Measurements from ENCODE around the gene NOL9. TPM values are rescaled to one million over a fixed set of nuclear protein-coding genes. Genes with fewer than 3 reads are reported as not detected.

Gene NOL9
- total RNA-seq, 2 experiments from 2014 or later = 39.8 to 43.6 TPM

DNA sequence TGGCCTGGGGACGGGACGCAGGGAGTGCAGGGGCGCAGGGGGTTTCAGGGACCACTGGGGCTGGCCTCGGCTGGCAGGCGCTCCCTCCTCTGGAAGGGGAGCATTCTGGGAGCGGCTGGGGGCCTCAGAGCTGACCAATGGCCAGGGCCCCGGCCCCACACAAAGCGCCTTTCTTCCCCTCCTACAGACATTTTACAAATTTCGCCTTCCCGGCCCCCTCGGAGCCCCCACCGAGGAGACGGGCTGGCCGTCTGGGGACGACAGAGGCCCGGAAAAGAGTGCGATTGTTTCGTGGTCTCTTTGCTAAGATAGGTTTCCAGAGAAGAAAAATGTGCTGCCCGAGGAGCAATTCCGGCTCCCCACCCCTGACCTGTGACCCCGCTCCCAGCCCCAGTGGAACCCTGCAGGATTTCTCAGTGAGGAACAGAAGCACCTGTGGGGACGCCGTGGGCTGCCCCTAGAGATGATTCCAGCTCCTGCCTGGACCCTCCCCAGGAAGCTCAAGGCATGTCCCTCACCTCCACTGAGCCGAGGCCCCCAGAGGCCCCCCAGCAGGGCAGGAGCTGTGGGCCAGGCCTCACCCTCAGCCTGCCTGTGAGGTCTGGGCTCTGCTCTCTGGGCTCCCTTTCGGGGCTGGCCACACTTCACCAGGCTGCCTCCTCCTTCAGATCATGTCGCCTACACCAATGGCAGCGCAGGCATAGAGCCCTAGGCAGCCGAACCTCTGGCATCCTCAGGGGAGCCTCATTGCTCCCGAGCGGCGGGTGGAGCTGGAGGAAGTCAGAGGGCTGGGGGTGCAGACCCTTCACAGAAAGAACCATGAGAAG is 47.9 kb downstream of the NOL9 start:
- CTCF ChIA-PET = interaction anchor here (1.1 to 1.2 kb wide), 2 partner anchors 83 to 140 kb away, joined by 3 read pairs; no protein-coding TSS in a partner anchor
- Mint-ChIP-seq H3K36me3 (ENCODE audit: low read depth) (no peaks in the 10 kb centered on the region), H3K4me3 (no peak overlapping the region), H3K27me3 (ENCODE audit: low read depth) (no peaks in the 10 kb centered on the region), H3K4me1 (ENCODE audit: low read depth) (peaks cover 3% of the 10 kb centered on the region), H3K9me3 (ENCODE audit: insufficient read depth) (no peaks in the 10 kb centered on the region), H3K27ac (no peak overlapping the region)
- DNase-seq (no peak), ATAC-seq (no peak)
- POLR2A ChIA-PET = interaction anchor here (1.0 kb wide), 1 partner anchor 14 kb away, joined by 3 read pairs; no protein-coding TSS in a partner anchor

DNA sequence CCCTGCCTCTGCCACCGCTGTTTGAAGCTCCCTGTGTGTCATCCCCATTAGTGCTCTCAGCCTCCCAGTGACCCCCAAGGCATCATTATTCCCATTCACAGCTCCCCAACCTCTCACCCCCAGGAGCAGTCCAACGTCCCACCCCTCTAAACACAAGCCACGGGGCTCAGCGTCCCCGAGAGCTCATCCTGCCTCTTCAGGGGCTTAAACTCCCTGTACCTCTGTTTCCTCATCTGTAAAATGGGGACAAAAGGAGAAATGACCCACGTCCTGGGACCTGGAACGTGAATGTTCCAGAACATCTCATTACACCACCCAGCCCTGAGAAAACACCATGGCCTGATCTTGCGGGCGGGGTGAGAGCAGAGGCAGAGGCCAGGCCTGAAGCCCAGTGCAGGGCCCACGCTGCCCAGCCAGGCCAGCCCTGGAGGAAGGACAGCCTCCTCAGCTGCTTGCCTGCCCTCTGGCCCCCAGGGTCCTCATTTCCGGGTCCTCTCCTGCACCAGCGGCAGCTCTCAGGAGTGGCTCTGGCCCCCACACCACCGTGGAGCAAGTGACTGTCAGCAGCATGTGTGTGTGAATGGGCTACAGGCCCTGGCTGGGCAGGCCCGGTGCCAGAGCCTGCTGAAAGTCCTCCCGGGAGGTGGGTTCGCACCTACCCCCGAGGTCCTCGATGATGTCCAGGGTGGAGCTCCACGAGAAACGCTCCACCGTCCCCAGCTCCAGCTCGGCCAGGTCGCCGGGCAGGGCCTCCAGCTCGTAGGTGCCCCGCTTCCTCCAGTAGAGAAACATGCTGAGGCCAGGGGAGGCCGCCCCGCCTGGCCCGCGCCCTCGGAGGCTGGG is 48.7 kb downstream of the NOL9 start:
- Mint-ChIP-seq H3K9me3 (ENCODE audit: insufficient read depth) (no peaks in the 10 kb centered on the region), H3K4me3 (no peak overlapping the region), H3K4me1 (ENCODE audit: low read depth) (peaks cover 3% of the 10 kb centered on the region), H3K27ac (no peak overlapping the region), H3K27me3 (ENCODE audit: low read depth) (peaks cover 2% of the 10 kb centered on the region), H3K36me3 (ENCODE audit: low read depth) (no peaks in the 10 kb centered on the region)
- POLR2A ChIA-PET = interaction anchor here (0.8 kb wide), 1 partner anchor 271 kb away, joined by 4 read pairs; no protein-coding TSS in a partner anchor
- DNase-seq (no peak), ATAC-seq (no peak)
- CTCF ChIA-PET = interaction anchor here (1.1 to 1.5 kb wide), 2 partner anchors 15 to 49 kb away, joined by 3 to 5 read pairs; partner anchors contain the start of gene NOL9

DNA sequence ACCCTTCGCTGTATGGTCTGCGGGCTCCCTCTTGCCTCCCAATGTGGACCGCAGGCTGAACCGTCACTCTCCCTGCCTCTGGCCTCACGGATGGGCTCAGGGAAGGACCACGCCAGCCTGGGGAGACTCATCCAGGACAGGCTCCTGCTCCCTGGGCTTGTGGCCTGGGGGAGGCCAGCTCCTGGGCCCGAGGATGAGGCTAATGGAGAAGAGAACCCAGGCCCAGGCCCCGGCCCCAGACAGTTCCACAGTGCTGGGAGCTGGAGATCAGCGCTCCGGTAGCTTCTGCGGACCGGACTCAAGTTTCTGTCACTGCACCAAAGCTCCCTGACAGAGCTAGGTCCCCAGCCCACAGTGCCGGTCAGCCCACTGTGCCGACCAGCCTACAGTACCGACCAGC is 49.4 kb downstream of the NOL9 start:
- peaks cover 2% of the 10 kb centered on the region for H3K27me3 Mint-ChIP-seq (ENCODE audit: low read depth)
- DNase-seq (no peak), ATAC-seq (no peak)
- H3K9me3 Mint-ChIP-seq (ENCODE audit: insufficient read depth) = no peaks in the 10 kb centered on the region
- H3K4me1 Mint-ChIP-seq (ENCODE audit: low read depth) = peaks cover 3% of the 10 kb centered on the region
- POLR2A ChIA-PET = interaction anchor here (0.8 kb wide), 1 partner anchor 270 kb away, joined by 4 read pairs; no protein-coding TSS in a partner anchor
- H3K36me3 Mint-ChIP-seq (ENCODE audit: low read depth) = no peaks in the 10 kb centered on the region
- H3K4me3 Mint-ChIP-seq = no peak overlapping the region
- CTCF ChIA-PET = interaction anchor here (1.1 to 1.5 kb wide), 2 partner anchors 14 to 49 kb away, joined by 3 to 5 read pairs; partner anchors contain the start of gene NOL9
- no peak overlapping the region for H3K27ac Mint-ChIP-seq

DNA sequence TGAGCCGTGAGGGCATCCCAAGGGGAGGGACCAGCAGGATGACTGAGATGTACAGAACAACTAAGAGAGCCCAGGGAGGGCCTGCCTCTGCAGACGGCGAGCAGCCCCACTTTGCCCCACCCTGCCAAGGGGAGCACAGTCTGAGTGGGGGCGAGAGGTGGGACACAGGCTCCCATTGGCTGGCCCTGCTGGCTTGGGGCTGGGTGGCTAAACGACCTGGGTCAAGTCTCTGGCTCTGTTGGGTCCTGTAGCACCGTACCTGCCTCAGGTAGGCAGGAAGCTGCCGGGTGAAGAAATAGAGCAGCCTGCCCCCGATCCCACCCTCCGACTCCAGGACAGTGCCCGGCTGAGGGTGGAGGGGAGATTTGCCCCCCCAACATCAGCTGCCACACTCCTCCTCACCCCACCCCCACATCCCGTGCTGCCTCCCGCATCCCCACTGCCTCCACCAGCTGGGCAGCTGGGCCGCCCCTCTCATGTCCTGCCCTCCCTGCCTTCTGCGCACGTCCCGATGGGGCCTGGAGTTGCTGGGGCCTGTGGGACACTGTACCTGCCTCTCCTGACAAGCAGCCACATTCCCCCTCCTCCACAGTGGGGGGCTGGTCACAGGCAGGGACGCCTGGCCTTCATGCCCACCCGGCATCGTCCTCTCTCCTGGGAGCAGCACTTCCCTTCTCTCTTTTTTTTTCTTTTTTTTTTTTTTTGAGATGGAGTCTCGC is 50.3 kb downstream of the NOL9 start:
- ATAC-seq = no peak
- H3K4me1 Mint-ChIP-seq (ENCODE audit: low read depth) = peaks cover 3% of the 10 kb centered on the region
- H3K27me3 Mint-ChIP-seq (ENCODE audit: low read depth) = peaks cover 2% of the 10 kb centered on the region
- POLR2A ChIA-PET = no interaction called here
- no peak overlapping the region for H3K27ac Mint-ChIP-seq
- no peaks in the 10 kb centered on the region for H3K9me3 Mint-ChIP-seq (ENCODE audit: insufficient read depth)
- DNase-seq = no peak
- H3K4me3 Mint-ChIP-seq = no peak overlapping the region
- H3K36me3 Mint-ChIP-seq (ENCODE audit: low read depth) = no peaks in the 10 kb centered on the region
- CTCF ChIA-PET = interaction anchor here (1.5 kb wide), 1 partner anchor 14 kb away, joined by 5 read pairs; no protein-coding TSS in a partner anchor

DNA sequence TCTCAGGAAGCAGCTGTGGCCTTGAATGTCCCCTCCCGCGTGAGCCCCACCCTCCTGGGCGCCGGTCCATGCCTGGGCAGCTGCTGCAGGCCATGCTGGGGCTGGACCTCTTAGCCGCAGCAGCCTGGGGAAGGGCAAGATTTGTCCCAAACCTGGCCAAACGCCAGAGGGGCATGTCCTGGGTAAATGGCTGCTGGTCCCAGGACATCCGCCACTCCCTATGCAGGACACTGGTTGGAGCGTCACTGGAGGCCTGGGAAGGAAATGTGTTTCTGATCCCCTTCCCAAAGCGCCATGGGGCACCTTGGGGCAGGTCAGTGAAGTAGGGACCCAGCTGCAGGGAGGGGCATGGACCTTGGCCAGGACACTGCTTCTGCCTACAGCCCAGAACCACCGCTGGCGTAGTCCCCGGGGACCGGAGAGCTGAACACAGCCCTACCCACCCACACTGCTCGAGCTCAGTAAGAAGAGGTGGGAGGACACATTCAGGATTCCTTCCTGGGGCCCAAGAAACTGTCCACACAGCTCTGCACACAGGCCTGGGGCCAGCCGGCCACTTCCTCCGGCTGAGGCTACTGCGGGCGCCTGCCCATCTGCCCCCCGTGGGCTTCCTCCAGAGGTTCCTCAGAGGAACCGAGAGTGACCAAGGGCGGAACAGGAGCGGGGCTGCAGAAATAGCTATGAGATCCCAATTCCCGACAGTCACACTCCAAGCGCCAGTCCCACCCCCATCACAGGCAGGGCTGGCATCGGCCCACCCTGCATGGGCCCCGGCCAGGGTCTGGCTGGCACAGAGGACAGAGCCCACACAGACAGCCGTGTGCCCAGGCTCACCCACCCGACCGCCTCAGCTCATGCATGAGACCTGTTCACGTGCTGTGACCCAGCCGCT is 52.1 kb downstream of the NOL9 start:
- ChIA-PET POLR2A (no interaction called here), CTCF (no interaction called here)
- H3K4me1 Mint-ChIP-seq (ENCODE audit: low read depth) = peaks cover 11% of the 10 kb centered on the region
- H3K4me3 Mint-ChIP-seq = no peak overlapping the region
- no peaks in the 10 kb centered on the region for H3K9me3 Mint-ChIP-seq (ENCODE audit: insufficient read depth)
- H3K27me3 Mint-ChIP-seq (ENCODE audit: low read depth) = peaks cover 9% of the 10 kb centered on the region
- H3K36me3 Mint-ChIP-seq (ENCODE audit: low read depth) = no peaks in the 10 kb centered on the region
- no peak overlapping the region for H3K27ac Mint-ChIP-seq
- no peak for DNase-seq
- ATAC-seq = no peak

DNA sequence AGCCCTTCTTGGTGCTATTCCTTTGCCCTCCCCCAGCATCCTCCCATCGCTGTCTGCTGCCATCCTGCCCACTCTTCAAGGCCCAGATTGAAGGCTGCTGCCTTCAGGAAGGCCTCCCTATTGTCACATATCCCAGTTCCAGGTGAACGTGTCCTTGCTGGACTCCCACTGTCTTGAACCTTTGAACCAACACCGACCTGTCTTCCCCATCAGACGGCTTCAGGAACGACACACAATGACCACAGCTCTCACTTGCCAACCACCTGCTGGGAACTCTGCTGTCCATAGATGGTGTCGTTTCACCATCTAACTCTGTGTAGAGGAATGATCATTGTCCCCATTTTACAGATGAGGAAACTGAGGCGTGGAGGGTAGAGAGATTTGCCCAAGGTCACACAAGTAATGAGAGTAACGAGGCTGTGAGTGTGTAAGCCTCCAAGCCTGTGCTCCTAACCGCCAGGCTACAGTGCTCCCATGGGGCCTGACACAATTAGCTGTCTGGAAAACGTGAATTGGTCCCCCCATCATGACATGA is 53.0 kb downstream of the NOL9 start:
- H3K4me1 Mint-ChIP-seq (ENCODE audit: low read depth) = peaks cover 11% of the 10 kb centered on the region
- CTCF ChIA-PET = no interaction called here
- no peak for DNase-seq
- peaks cover 12% of the 10 kb centered on the region for H3K27me3 Mint-ChIP-seq (ENCODE audit: low read depth)
- no peaks in the 10 kb centered on the region for H3K9me3 Mint-ChIP-seq (ENCODE audit: insufficient read depth)
- ATAC-seq = no peak
- POLR2A ChIA-PET = no interaction called here
- H3K4me3 Mint-ChIP-seq = no peak overlapping the region
- H3K27ac Mint-ChIP-seq = peak overlapping the region; percentile 1
- no peaks in the 10 kb centered on the region for H3K36me3 Mint-ChIP-seq (ENCODE audit: low read depth)

DNA sequence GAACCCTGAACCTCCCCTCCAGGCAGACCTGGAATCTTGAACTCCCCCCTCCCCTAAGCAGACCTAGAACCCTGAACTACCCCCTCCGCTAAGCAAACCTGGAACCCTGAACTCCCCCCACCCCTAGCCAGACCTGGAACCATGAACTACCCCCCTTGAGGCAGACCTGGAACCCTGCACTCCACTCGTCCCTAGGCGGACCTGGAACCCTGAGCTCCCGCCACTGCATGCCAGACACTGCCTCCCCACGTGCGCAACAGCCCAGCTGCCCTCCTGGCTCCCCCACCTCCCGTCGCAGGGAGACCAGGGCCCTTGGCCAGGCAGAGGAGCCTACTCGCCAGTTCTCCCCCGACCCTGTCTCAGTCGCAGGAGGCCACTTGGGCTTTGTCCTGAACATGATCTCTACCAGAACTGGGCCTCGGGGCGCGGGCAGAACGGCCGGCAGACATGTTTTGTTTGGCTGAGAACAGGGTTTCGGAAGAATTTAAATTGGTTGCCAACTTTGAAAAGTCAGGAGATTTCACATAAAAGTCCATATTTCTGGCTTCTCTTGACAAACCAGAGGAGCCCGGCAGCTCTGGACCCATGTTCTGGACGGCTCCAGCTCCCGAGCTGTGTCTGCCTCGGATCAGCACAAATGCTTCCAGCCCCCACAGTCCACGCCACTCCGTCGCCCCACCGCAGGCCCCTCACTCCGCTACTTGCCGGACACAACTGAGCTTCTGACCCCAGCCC is 53.6 kb downstream of the NOL9 start:
- Mint-ChIP-seq H3K4me3 (no peak overlapping the region), H3K27me3 (ENCODE audit: low read depth) (peaks cover 18% of the 10 kb centered on the region), H3K27ac (no peak overlapping the region), H3K9me3 (ENCODE audit: insufficient read depth) (no peaks in the 10 kb centered on the region), H3K4me1 (ENCODE audit: low read depth) (peaks cover 17% of the 10 kb centered on the region), H3K36me3 (ENCODE audit: low read depth) (no peaks in the 10 kb centered on the region)
- ChIA-PET POLR2A (no interaction called here), CTCF (no interaction called here)
- DNase-seq (no peak), ATAC-seq (no peak)

DNA sequence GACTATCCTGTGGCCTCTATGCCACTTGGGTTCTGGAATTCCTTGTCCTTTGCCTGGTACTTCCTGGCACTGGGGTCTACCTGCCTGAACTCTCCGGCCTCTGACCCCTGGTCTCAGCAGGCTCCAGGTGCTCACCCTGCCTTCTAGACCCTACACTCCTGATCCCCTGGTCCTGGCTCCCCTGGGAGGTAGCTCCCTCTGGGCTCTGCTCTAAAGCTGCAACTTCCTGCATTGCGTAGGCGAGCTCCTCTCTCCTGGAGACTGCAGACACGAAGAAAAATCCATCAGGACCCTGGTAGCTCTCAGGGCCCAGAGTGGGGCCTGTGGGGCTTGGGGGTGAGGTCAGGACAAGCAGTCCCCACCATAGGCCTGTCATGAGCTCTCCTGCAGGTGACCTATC is 55.0 kb downstream of the NOL9 start:
- Mint-ChIP-seq H3K4me3 (no peak overlapping the region), H3K36me3 (ENCODE audit: low read depth) (no peaks in the 10 kb centered on the region), H3K9me3 (ENCODE audit: insufficient read depth) (no peaks in the 10 kb centered on the region), H3K27ac (no peak overlapping the region), H3K4me1 (ENCODE audit: low read depth) (peaks cover 20% of the 10 kb centered on the region), H3K27me3 (ENCODE audit: low read depth) (peaks cover 19% of the 10 kb centered on the region)
- CTCF ChIA-PET = interaction anchor here (0.8 to 2.8 kb wide), 2 partner anchors 9 to 147 kb away, joined by 4 to 8 read pairs; no protein-coding TSS in a partner anchor
- POLR2A ChIA-PET = interaction anchor here (0.8 to 1.1 kb wide), 2 partner anchors 9 to 55 kb away, joined by 3 read pairs; partner anchors contain the start of gene NOL9
- ATAC-seq (no peak), DNase-seq (no peak)

DNA sequence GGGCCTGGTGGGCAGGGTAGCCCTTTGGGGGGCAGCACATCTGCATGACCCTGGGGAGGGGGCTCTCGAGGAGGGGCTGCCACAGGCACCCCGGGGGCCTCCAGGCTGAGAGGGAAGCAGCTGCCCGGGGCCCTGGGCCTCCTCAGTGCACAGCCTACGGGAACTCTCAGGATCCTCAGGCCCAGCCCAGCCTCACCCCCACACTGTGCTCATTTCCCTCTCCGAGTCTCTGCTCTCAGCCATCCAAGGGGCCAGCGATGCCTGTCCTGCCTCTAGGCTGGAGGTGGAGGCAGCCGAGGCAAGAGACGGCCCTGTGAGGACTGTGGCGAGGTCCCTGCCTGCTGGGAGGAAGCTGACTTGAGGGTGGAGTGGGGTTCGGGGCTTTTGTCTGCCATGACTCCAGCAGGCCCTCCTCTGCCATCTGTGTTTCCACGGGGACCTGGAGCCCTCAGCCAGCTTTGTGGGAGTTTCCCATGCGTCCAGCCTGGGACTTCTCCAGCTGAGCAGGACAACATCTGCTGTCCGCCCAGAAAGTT is 55.7 kb downstream of the NOL9 start:
- Mint-ChIP-seq H3K4me1 (ENCODE audit: low read depth) (peaks cover 20% of the 10 kb centered on the region), H3K4me3 (no peak overlapping the region), H3K27ac (no peak overlapping the region), H3K36me3 (ENCODE audit: low read depth) (no peaks in the 10 kb centered on the region), H3K27me3 (ENCODE audit: low read depth) (peaks cover 19% of the 10 kb centered on the region), H3K9me3 (ENCODE audit: insufficient read depth) (no peaks in the 10 kb centered on the region)
- ChIA-PET CTCF (interaction anchor here (1.2 to 2.8 kb wide), 2 partner anchors 56 to 148 kb away, joined by 5 to 8 read pairs; partner anchors contain the start of genes NOL9 and TAS1R1), POLR2A (interaction anchor here (0.8 to 1.1 kb wide), 2 partner anchors 9 to 56 kb away, joined by 3 read pairs; partner anchors contain the start of gene NOL9)
- ATAC-seq (no peak), DNase-seq (no peak)

Data from activated CD8-positive, alpha-beta T cell treated with anti-CD3 and anti-CD28 coated beads, Interleukin-2, amount 10 ng/mL, durations not matched to agents 7 days and 5 days (primary cell).